HG03442 (cell line): Measurements from ENCODE around the gene PCNX1.
"Not testable (repeated sequence)": the region's sequence is repeated elsewhere in the genome, so short reads cannot be mapped to it uniquely, and the experiment has no call there.

Source experiments
- ATAC-seq: cut with Tn5 transposase; IDR thresholded peaks from one replicate; pipeline ENCODE4 v1.9.1; 2021; ENCODE audit warnings: mild to moderate bottlenecking, moderate library complexity; ENCODE audit not compliant: unreplicated experiment

PCNX1 gene

DNA sequence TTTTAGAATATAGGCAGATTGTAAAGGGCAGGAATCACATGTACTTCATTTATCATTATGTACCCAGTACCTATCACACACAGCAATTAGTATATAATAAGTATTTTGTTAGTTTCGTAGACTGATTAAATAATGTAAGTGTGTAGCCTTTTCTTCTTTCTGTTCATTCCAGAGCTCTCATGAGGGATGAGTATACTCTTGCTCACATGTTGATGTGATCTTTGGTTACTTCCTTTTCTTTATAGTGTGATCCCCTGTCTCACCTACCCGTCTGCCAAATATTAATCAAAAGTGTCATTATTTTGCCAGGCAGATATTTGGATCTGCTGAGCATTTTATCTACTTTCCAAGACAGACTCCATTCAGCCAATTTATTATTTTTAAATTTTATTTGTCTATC, 156.1 kb downstream of the PCNX1 start:
- no peak for ATAC-seq

DNA sequence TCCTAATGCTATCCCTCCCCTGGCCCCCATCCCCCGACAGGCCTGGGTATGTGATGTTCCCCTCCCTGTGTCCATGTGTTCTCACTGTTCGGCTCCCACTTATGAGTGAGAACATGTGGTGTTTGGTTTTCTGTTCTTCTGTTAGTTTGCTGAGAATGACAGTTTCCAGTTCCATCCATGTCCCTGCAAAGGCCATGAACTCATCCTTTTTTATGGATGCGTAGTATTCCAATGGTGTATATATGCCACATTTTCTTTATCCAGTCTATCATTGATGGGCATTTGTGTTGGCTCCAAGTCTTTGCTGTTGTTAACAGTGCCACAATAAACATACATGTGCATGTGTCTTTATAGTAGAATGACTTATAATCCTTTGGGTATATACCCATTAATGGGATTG, 157.5 kb downstream of the PCNX1 start:
- not testable (repeated sequence) for ATAC-seq

DNA sequence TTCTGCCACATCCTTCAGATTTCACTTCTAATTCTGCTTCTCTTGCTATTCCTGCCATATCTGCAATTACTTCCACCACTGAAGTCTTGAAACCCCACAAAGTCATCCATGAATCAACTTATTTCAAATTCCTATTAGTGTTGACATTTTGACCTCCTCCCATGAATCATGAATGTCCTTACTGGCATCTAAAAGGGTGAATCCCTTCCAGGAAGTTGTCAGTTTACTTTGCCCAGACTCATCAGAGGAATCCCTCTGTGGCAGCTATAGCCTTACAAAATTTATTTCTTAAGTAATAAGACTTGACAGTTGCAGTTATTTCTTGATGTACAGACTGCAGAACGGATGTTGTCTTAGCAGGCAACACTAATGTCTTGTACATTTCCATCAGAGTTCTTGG, 162.9 kb downstream of the PCNX1 start:
- ATAC-seq = no peak

DNA sequence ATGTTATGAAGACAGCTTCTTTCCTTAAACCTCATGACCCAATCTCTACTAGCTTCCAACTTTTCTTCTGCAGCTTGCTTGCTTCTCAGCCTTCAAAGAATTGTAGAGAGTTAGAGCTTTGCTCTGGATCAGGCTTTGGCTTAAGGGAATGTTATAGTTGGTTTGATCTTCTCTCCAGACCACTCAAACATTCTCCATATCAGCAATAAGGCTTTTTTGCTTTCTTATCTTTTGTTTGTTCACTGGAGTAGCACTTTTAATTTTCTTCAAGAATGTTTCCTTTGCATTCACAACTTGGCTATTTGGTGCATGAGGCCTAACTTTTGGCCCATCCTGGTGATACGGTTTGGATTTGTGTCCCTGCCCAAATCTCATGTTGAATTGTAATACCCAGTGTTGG, 163.8 kb downstream of the PCNX1 start:
- ATAC-seq = no peak

DNA sequence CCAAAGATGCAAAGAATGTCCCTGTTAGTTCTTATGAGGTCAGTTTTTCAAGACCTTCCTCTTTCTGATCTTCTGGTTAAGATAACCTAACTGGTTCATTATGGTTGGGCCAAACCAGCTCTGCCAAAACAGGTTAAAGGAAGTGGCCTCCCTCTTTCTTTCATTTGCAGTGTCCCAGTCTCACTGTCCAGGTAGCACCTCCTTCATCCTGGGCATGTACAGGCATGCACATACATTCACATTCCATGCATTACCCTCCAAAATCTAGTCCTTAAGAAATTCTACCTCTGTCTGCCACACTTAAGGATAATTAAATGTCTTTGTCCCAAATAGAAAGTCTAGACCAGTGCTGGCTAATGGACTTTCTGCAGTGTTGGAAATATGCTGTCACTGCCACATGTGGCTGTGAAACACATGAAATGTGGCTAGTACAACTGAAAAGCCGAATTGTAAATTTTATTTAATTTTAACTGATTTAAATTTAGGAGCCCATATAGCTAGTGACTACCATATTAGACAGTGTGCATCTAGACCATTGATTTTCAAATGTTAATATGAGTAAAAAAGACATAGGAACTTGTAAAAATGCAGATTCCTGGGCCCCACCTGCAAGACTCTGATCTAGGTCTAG, 169.3 kb downstream of the PCNX1 start:
- ATAC-seq = no peak

DNA sequence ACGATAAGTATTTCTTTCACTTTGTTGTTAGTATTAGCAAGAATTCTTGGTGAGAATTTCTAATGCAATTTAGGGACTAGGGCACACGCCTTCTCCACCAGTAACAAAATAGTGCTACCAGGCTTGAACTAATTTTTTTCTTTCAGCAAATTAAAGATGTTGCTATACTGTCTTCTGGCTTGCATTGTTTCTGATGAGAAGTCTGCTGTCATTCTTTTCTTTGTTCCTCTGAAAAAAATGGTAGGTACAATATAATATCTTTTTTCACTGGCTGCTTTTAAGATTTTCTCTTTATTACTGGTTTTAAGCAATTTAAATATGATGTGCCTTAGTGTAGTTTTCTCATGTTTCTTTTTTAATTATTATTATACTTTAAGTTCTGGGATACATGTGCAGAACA, 171.2 kb downstream of the PCNX1 start:
- ATAC-seq = no peak

DNA sequence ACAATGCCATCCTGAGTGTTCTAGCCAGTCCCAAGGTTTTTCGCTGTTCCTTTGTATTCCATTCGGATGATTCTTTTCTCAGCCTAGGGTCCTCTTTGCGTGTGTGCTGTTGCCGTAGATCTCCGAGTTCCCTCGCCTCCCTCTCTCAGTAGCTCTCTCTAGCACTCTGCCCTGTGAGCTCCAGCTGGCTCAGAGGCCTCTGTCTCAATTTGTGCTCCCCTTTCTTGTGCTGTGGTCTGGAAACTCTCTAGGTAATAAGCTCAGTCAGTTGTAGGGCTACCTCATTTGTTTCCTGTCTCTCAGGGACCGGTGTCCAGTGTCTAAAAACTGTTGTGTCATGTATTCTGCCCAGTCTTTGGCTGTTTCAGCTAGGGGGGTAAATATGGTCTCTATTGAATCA, 179.3 kb downstream of the PCNX1 start:
- no peak for ATAC-seq

DNA sequence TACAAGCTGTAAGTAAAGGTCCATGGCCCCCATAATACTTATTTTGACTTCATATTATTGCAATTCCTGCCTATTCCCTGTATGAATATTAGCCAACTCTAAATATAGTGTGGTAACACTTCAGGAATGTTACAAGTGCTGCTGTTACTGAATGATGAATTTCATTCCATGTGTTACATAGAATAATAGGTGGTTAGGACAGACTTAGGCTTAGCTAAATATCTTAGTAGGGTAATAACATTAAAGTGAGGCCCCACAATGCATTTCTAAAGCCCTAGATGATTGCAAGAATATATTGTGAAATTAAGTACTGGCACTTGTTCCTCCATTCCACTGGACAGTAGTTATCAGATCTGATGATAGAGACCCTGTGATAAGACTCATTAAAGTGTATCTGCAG, 182.7 kb downstream of the PCNX1 start:
- no peak for ATAC-seq

DNA sequence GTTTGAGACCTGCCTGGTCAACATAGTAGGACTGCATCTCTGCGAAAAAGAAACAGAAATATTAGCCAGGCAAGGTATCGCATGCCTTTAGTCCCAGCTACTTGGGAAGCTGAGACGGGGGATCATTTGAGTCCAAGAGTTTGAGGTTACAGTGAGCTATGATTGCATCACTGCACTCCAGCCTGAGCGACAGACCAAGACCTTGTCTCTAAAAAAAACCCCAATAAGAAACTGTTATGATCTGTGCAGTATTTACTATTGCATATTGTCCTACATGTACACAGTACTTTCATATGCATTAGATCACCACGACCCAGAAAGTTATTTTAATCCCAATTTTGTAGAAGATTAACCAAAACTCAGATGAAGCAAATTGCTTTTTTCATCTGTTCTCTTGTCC, 187.5 kb downstream of the PCNX1 start:
- ATAC-seq = no peak

DNA sequence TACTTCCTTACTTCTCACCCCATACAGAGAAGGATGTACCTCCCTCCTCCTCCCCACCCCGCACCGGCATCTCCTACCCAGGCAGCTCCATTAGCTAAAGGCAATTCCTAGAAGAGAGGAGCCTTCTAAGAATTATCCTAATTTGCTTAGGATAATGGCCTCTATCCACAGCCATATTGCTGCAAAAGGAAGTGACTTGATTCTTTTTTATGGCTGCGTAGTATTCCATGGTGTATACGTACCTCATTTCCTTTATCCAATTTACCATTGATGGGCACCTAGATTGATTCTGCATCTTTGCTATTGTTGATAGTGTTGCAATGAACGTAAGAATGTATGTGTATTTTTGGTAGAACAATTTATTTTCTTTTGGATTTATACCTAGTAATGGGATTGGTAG, 189.7 kb downstream of the PCNX1 start:
- no peak for ATAC-seq

DNA sequence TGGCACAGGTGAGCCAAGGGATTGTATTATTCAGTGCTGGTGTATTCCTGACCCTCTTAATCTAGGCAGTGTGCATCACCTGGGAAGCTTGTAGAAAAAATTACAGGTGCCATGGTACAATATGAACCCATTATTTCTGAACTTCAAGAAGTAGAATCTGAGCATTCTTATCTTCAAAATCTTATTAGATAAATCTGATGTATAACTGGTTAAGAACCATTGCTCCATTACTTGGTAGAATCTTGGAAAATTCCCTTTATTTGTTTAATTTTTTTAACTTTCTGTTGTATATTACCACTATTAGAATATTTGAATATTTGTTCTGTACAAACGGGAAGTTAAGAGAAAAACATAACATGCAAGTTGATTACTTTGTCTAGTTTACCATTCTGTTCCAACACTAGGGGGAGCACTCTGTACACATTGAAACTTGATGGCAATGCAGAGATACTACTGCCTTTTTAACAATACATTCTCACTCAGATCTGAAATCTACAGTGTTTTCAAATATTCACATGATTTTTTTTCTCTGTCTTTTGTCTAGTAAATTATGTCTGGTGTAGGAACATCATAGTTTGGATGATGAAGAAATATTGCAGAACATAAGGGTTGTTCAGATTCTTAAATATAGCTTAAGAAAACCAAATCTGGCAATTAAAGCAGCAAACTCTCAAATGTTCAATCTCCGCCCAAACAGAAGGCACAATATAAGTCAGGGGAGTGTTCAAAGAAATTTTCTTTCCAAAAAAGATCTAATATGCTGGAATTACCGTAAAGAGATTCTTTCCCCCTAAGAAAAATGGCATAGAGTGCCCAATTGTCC, 196.6 kb downstream of the PCNX1 start:
- no peak for ATAC-seq

DNA sequence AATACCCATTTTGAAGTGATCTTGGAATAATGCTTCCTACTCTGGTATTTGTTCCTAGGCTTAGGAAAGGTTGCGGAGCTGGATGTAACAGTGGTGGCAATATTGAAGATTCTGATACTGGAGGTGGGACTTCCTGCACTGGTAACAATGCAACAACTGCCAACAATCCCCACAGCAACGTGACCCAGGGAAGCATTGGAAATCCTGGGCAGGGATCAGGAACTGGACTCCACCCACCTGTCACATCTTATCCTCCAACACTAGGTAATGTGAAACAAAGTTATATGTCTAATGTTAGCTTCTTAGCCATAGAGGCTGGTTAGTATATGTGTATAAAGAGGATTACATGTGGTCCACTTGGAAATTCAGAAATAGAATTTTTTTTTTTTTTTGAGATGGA, 197.9 kb downstream of the PCNX1 start:
- no peak for ATAC-seq

DNA sequence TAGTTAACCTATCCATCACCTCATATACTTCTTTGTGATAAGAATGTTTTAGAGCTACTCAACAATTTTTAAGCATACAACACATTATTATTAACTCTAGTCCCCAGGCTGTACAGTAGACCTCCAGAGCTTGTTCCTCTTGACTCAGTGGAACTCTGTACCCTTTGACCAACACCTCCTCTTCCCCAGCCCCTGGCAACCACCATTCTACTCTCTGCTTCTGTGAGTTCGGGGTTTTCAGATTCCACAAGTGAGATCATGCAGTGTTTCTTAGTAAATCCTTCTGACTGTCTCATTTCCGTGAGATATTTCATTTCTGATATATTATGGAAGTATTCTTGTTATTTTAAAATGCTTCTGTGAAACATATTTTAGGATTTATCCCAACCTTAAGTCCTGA, 200.7 kb downstream of the PCNX1 start:
- ATAC-seq = no peak

DNA sequence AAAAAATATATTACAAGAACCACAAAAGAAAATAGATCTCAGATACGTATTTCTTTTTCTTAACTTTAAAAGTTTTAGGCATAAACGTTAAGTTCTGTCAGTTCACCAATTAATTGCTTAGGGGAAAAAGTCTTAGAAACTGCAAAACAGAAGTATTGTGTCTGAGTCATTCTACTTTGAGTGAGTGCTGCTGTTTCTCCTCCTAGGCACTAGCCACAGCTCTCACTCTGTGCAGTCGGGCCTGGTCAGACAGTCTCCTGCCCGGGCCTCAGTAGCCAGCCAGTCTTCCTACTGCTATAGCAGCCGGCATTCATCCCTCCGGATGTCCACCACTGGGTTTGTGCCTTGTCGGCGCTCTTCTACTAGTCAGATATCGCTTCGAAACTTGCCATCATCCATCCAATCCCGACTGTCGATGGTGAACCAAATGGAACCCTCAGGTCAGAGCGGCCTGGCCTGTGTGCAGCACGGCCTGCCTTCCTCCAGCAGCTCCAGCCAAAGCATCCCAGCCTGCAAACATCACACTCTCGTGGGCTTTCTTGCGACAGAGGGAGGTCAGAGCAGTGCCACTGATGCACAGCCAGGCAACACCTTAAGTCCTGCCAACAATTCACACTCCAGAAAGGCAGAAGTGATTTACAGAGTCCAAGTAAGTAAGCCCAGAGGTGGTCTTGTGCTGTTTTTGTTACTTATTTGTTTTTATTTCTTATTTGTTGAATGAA, 201.3 kb downstream of the PCNX1 start:
- no peak for ATAC-seq

DNA sequence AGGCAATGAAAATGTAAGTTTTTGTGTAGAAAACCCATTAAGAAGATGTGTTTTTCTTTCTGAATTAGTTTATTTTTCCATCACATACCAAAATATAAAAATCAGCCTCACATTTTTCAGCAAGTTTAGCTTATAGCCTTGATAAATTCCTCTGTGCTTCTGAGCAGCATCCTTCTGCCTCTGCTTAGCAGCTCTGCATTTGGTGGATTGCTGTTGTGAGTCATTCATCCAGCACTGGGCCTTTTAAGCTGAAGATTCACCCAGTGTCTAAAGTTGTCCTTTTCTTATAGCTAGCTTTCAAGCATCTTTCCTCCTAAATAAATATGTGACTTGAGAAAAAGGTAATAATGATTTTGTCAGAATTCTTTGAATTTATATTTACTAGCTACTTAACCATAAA, 206.1 kb downstream of the PCNX1 start:
- no peak for ATAC-seq

DNA sequence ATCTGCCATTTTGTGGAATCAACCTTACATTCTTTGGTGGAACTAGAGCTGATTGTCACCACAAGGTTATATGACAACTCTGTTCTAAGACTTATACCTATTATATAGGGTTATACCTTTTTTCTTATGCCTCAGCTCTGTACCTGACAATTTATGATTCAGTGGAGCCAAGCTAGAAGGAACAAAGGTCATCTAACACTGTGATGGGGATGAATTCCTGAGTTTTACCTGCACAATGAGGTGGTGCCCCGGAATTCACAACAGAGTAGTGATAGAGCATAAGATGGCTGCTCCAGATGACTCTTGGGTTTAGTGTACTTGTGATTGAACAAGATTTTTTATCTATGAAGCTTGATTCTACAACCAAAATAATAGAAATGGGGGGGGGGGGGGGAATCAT, 207.3 kb downstream of the PCNX1 start:
- ATAC-seq = no peak

DNA sequence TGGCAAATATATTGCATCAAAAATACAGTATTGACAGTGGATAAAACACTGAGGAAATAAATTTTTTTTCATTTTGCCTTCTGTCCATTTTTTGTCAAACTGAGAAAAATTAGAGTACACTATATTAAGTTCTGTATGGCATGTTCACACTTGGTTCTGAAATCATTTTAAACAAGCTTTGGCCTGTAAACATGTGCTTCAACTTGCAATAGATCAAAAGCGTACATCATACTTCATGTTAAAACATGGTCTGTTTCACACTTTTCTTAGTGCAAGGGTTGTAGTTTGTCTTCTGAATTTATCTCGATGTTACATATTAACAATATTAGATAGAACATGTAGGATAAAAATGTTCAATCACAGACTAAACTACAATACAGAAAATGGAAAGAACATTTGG, 208.0 kb downstream of the PCNX1 start:
- ATAC-seq = no peak

DNA sequence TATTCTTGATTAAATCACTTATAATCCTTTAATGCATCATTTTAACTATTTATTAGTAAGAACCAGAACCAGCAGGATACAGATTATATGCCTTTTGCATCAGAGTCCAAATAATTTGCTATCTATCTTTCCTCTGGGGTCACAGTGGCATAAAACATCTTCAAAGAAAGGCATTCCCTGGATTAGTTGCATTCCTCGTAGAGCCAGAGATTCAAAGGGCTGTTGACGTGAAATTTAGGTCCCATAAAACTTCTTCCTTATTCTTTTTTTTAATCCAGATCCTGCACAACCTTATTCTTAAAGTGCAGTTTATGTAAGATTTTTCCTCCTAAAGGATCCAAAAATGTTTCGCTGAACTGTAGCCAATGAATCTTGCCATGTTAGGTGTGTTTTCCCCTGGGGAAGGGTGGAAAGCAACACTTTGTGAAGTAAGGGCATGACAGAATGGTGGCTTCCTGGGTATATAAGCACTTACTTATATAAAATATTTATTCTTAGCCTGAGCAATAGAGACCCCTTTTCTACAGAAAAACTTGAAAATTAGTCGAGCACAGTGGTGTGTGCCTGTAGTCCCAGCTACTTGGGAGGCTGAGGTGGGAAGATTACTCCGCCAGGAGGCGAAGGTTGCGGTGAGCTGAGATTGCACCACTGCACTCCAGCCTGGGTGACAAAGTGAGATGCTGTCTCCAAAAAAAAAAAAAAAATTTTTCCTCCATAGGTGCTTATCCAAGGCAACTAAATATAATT, 208.7 kb downstream of the PCNX1 start:
- no peak for ATAC-seq

DNA sequence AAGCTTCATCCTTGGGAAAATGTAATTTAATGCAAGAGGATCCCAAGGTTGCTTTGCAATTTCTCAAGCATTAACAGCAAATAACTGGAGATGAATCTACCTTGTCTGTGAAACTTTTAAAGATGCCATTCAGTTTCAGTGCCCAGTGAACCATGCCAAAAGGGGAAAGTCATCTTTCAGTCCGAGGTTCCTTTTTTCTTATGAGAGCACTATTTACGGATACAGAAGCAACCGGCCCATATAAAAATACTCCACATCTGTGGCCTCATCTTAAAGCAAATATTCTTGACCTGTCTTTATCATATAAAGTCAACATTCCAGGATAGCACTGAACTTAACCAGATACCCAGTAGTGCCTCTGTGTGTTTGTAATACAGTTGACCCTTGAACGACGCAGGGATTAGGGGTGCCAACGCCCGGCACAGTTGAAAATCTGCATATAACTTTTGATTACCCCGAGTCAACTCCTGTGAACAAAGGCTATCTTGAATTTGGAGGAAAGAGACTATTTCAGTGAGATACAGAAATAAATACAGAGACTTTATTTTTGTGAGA, 209.4 kb downstream of the PCNX1 start:
- no peak for ATAC-seq

DNA sequence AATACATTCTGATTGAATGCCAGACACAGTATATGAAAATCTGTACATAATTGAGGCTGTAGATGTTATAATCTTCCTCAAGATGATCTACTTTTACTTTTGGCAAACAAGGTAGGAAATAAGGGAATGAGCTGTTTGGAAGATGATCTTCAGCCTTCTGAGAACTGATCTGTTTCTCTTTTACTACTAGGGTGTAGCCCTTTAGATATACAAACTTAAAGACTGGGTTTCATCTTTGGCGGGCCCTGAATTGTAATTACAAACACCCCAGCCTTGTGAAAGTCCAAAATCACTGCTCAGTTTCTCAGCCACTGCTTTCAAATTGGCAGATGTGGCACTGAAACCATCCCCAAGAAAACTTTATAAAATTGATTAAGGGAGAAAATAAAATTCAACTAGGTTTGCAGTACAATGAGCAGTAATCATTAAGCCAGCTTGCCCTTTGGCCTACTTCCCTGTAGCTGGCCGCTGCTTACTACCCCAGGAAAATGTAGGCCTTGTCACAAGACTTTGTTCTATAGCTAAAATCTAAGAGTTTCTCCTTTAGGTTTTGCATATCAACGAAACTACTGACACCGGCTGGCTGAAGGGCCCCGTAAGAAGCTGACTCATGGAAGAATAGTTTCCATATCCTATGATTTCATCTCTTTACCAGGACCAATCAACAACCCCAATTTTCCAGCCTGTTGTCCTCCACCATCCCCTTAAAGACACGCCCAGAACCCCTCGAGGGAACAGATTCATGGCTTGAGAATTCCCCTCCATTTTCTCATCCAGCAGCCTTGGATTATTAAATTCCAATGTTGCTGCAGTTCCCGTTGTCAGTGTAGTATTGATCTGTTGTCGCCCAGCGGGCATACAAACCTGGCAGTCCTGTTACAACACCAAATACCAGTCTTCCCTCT, 210.8 kb downstream of the PCNX1 start:
- no peak for ATAC-seq
